Measurements from ENCODE around the gene FSD1L. TPM values are rescaled to one million over a fixed set of nuclear protein-coding genes. Genes with fewer than 3 reads are reported as not detected.

The FSD1L gene
- total RNA-seq, 4 donors from 2014 or later: 1.8 to 19.1 (median 8.3) TPM

GRCh38 chr9:105452185-105452584 is 4.4 kb downstream of the FSD1L start:
- no peaks in the 10 kb centered on the region for H3K36me3 ChIP-seq
- no peaks in the 10 kb centered on the region for H3K9me3 ChIP-seq
- no peak overlapping the region for H3K27ac ChIP-seq
- no peak for TF ChIP-seq POLR2A (IDR thresholded peaks at IDR 0.05)
- TF ChIP-seq CTCF (IDR thresholded peaks at IDR 0.05): no peak
- H3K27me3 ChIP-seq: no peaks in the 10 kb centered on the region
- DNase-seq: no peak
- intact Hi-C loops (cut with DNase I; ENCODE audit: low total_unique reads): no loop called here
- no peaks in the 10 kb centered on the region for H3K4me1 ChIP-seq
- no peak overlapping the region for H3K4me3 ChIP-seq

- no peak overlapping the region for H3K27ac ChIP-seq
- H3K36me3 ChIP-seq: no peaks in the 10 kb centered on the region
- intact Hi-C loops (cut with DNase I; ENCODE audit: low total_unique reads): no loop called here
- no peaks in the 10 kb centered on the region for H3K4me1 ChIP-seq
- H3K27me3 ChIP-seq: no peaks in the 10 kb centered on the region
- no peak overlapping the region for H3K4me3 ChIP-seq
- no peak for DNase-seq
- no peak for TF ChIP-seq POLR2A (IDR thresholded peaks at IDR 0.05)
- no peak for TF ChIP-seq CTCF (IDR thresholded peaks at IDR 0.05)
- H3K9me3 ChIP-seq: no peaks in the 10 kb centered on the region
Observed at GRCh38 chr9:105455836-105456475, 8.1 kb downstream of the FSD1L start.

DNA sequence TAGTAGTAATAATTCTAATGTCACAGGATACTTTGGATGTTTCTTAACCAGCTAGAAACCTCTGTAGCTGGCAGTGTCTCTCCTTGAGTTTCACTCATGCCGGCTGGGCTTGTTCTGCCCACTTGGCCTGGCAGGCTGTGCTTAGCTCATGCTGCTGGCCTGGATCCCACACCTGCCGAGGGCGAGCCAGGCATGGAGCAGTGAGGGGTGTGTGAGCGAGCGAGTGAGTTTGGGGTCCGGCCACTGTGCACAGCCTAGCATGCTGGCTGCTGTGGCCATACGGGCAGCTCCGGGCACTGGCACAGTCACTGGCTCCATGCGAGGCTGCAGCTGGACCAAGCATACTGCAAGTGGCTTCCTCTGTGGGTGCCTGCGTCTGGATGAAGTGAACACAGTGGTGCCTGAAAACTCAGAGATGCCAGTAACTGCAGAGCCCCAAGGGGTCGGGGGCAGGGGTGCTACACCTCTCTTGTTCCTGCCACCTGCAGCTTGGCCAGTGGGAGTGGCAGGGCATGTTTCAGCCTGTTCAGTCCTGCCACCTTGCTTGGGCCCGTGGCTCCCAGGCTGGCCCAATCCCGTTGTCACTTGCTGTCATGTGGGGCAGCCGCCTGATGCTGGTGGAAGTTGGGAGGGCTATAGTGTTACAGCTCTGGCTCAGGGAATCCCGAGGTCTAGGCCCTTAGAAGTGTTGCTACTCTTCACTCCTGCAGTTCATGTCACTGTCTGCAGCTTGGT is 9.9 kb downstream of the FSD1L start:
- no peaks in the 10 kb centered on the region for H3K27me3 ChIP-seq
- H3K9me3 ChIP-seq: no peaks in the 10 kb centered on the region
- no peak overlapping the region for H3K27ac ChIP-seq
- TF ChIP-seq POLR2A (IDR thresholded peaks at IDR 0.05): no peak
- TF ChIP-seq CTCF (IDR thresholded peaks at IDR 0.05): no peak
- no peaks in the 10 kb centered on the region for H3K4me1 ChIP-seq
- H3K4me3 ChIP-seq: no peak overlapping the region
- H3K36me3 ChIP-seq: no peaks in the 10 kb centered on the region
- DNase-seq: no peak
- intact Hi-C loops (cut with DNase I; ENCODE audit: low total_unique reads): no loop called here

DNA sequence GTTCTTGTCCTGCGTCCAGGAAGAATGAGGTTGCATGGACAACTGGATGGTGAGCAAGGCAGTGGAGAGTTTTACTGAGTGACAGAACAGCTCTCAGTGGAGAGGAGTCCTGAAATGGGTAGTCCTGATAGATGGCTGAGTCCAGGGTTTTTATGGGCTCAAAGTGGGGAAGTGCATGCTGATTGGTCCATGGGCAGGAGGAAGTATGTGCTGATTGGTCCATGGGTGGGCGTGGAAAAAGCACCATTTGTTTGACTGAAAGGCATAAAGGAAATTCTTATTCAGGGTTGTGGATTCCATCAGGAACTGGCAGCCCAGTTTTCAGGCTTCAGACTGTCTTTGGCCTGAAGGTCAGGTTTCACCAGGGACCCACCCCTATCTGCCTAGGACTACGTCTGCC is 10.6 kb downstream of the FSD1L start:
- Histone ChIP-seq H3K9me3 (no peaks in the 10 kb centered on the region), H3K27me3 (no peaks in the 10 kb centered on the region), H3K27ac (no peak overlapping the region), H3K4me1 (no peaks in the 10 kb centered on the region), H3K4me3 (no peak overlapping the region), H3K36me3 (no peaks in the 10 kb centered on the region)
- TF ChIP-seq POLR2A (IDR thresholded peaks at IDR 0.05) (no peak), CTCF (IDR thresholded peaks at IDR 0.05) (no peak)
- no peak for DNase-seq
- intact Hi-C loops (cut with DNase I; ENCODE audit: low total_unique reads): no loop called here

DNA sequence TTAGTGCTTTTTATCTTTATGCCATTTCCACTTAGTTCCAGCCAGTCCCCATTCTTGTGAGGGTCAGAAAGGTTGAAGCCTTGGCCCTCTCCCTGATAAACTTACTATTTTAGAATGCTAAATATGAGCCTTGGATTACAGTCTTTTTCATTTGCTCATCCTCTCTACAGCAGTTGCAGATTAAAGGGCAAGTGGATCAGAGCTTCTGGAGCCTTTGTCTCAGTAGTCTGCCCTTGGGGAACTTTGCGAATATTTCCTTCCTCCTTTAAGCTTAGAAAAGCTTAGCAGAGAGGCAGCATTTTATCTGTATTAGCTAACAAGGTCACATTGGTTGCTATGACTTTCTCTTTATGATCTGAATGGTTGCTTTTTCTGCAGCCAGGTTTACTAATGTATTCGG is 11.5 kb downstream of the FSD1L start:
- Histone ChIP-seq H3K36me3 (no peaks in the 10 kb centered on the region), H3K27ac (no peak overlapping the region), H3K4me3 (no peak overlapping the region), H3K4me1 (no peaks in the 10 kb centered on the region), H3K27me3 (no peaks in the 10 kb centered on the region), H3K9me3 (no peaks in the 10 kb centered on the region)
- DNase-seq: no peak
- intact Hi-C loops (cut with DNase I; ENCODE audit: low total_unique reads): no loop called here
- TF ChIP-seq POLR2A (IDR thresholded peaks at IDR 0.05): no peak
- TF ChIP-seq CTCF (IDR thresholded peaks at IDR 0.05): no peak
